Activated CD4-positive, alpha-beta T cell treated with anti-CD3 and anti-CD28 coated beads, Interleukin-2, amount 50 U/mL, for 24 hours (primary cell): ENCODE results near the gene SLC22A31.

Experiments used
- DNase-seq, 2 donors: peaks; one replicate each; pipeline ENCODE4 v3.0.0-alpha.2; 2020; ENCODE audit warnings: low read depth in 1 of 2, low spot score in 1 of 2

Gene SLC22A31

GRCh38 chr16:89217138-89217387 lies 16.7 kb upstream of the SLC22A31 start:
- DNase-seq, result no peak

- DNase-seq, result peak; percentile 64 to 70
These were observed 16.2 kb upstream of the SLC22A31 start for GRCh38 chr16:89216315-89217137.

- no peak for DNase-seq
These were observed 10.7 kb upstream of the SLC22A31 start for GRCh38 chr16:89210904-89211515.

DNA sequence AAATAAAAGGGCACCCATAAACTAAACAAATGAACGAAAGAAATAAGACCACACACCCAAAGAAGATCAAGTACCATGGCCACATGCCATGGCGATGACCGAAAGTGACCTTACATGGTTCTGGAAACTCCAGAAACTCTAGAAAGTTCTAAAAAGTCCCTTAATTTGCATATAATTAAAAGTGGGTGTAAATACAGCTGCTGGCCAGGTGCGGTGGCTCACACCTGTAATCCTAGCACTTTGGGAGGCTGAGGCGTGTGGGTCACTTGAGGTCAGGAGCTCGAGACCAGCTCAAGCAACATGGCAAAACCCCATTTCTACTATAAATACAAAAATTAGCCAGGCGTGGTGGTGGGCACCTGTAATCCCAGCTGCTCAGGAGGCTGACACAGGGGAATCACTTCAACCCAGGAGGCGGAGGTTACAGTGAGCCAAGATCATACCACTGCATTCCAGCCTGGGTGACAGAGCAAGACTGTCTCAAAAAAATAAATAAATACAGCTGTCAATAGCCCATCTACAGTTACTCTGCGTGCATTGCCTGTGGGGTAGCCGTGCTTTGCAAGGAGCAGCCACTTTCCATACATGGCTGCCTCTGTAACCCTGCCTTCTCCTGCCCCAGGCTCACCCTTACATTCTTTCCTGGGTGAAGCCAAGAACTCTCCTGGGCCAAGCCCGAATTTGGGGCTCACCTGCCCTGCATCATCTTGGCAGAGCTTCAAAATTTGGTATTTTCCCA lies 10.0 kb upstream of the SLC22A31 start:
- no peak for DNase-seq

GRCh38 chr16:89209522-89210044 lies 9.2 kb upstream of the SLC22A31 start:
- DNase-seq, result no peak

DNA sequence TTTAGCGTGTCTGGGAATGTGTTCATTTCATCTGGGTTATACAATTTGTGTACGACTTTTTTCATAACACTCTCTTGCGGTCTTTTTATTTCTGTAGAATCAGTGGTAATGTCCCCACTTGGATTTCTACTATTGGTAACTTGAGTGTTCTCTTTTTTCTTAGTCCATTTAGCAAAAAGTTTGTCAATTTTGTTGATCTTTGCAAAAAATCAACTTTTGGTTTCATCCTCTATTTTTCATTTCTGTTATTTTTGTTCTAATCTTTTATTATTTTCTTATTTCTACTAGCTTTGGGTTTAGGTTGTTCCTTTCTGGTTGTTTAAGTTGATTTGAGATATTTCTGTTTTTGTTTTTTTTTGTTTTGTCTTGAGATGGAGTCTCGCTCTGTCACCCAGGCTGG lies 7.7 kb upstream of the SLC22A31 start:
- DNase-seq, result no peak

DNA sequence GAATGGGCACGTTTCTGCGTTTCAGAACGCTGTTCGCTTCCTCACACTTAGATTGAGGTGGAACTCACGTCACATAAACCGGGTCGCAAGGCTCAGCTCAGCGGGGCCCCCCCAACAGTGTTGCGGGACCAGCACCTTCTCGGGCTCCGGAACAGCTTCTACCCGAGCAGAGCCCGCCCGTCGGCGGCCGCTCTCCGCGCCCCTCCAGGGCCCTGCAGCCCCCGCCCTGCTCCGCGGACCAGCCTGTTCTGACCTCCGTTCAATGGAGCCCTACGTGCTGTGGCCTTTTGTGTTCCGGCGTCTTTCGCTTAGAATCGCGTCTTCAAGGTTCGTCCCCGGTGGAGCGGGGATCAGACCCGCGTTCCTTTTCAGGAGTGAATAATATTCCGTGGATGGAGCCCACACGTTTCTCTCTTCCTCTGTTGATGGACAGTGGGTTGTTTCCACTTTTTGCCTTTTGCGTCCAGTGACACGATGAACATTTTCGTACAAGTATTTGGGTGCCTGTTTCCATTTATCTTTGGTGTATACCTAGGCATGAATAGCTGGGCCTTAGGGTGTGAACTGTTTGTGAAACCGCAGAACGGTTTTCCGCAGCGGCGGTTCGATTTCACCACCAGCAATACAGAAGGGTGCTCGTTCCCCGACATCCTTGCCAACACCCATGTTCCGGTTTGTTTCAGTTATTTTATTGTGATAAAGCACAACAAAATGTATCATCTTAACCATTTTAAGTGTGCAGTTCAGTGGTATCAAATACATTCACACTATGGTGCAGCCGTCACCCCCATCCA lies 2.3 kb upstream of the SLC22A31 start:
- DNase-seq, result no peak

DNA sequence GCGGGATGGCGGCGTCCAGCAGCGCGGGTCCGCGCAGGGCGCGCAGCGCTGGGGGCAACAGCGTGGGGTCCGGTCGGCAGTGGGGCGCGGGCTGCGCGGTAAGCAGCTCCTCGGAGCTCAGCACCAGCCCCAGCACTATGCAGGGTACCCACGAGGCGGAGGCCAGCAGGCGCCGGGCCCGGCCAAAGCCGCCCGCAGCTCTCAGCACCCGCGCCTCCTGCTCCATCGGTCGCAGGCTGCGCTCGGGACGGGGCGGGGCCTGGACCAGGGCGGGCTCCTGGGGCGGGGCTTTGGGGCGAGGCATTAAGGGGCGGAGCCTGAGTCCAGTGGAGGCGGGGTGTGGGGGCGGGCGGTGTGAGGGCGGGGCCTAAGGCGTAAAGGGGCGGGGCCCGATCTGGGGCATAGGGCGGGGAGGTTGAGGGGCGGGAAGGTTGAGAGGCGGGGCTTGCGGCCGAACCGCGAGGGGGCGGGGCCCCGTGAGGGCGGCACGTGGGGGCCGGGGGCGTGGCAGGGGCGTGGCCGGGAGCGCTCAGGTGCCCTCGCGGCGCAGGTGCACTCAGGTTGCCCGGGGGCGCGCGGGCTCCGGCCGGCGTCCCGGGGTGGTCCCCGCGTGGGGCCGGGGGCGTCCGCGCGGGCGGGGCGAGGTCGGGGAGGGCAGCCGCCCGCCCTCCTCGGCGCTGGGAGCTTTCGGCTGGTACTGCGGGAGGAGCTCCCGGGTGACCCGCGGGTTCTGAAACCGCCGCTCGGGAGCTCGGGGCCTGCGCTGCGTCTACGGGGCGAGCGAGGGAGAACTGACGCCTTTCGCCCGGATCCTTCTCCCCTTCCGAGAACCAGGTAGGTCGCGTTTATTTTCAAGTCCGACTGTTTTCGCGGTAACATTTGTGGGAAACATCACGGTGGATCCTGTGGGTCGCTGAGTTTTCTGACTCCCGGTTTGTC lies 1.4 kb upstream of the SLC22A31 start:
- peak; percentile 61 to 70 for DNase-seq

GRCh38 chr16:89200850-89201411 lies 594 bp upstream of the SLC22A31 start:
- no peak for DNase-seq

DNA sequence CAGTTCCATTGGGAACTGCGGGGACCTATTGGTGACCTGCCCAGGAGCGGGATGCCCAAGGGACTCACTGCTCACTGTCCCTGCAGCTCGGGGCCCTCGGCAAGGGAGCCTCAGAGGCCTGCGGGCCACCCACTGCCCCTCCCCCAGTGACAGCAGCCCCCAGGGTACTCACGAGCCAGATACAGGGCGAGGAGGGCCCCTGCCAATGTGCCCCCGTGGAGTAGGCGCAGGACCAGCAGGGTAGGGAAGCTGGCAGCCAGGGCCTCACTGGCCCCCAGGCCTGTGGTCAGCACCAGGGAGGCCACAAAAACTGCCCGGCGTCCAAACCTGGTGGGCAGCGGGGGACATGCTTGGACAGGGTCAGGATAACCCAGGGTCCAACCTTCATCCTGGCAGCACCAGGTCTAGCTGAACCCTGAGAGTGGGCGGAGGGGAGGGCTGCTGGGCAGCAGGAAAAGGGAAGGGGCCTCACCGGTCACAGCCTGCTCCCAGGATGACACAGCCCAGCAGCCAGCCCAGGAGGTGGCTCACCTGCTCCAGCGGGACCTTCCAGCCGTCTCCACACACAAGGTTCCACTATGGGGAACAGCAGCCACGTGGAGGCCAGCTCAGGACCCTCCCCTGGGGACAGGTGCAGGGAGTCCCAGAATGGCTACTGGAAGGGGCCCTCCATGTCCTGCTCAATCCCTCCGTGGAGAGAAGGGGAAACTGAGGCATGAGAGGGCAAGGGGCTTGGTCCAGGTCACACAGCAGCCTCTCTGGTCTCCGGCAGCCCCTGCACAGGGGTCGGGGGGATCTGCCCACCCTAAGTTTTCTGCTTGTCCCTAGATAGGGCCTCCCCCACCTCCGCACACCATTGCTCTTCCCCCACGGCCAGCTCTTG lies 855 bp downstream of the SLC22A31 start:
- no peak for DNase-seq

DNA sequence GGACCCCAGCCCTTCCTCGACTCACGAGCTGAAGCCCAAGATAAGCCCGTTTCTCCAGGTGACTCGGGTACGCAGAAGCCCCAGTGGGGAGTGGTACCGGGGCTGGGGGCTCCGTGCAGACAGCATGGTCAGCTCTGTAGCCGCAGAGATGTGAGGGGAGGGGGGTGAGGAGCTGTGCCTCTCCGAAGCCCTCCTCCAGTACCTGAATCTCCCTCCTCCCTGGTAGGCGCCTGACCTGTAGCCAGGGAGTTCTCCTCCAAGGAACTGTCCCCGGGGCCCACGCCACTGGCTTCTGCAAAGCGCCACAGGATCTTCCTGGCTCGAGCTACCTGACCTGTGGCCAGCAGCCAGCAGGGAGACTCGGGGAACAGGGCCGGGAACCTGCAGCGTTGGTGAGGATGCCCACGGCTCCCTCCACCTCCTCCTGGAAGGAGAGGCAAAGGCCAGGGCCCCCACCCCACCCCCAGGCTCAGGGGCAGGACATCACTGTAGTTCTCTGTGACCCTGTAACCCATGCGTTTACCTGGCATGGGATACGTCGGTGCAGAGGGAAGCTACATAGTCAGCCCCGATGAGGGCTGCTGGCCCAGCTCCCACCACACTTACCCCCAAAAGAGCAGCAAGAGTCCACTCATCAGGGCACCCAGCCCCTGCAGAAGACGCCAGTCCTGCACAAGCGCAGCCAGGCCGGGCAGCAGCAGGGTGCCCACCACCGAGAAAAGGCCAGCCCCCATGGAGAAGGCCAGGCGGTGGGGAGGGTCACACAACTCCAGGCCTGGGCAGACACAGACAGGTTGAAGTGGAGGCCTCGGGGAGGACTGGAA lies 1.7 kb downstream of the SLC22A31 start:
- DNase-seq, result no peak

- no peak for DNase-seq
These were observed 2.5 kb downstream of the SLC22A31 start for GRCh38 chr16:89197633-89198416.

DNA sequence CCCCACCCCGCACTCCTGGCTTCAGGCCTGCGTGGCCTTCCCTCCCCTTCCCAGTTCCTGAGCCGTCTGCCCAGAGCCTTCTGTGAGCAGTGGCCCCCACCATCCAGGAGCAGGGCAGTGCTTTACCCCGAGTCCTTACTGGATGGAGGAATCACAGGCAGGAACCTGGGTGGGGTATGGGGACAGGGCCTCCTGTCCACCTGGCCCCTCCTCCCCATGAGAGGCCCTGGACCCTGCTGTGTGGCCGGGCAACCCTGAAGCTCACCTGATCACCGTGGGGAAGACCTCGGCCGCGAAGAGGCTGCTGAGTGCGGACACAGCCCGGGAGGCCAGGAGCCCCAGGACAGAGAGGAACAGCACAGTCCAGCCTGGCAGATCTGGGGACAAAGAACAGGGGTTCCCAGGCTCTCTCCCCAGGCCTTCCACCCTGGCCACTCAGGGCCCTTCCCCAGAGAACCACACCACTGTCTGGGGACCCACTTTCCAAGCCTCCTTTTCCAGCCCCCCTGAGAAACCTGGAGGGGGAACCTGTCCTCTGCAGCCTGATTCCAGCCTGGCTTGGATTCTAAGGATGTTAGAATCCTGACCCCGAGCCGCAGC lies 3.2 kb downstream of the SLC22A31 start:
- no peak for DNase-seq

- no peak for DNase-seq
These were observed 4.7 kb downstream of the SLC22A31 start for GRCh38 chr16:89195521-89196171.

GRCh38 chr16:89194340-89195311 lies 5.7 kb downstream of the SLC22A31 start:
- DNase-seq, result no peak
